Stimulated activated naive CD8-positive, alpha-beta T cell treated with anti-CD3 and anti-CD28 coated beads, Interleukin-15, Interleukin-2, amounts not matched to agents 100 ng/mL and 50 ng/mL, for 24 hours (primary cell): ENCODE results near the gene PARVG.
"Not testable (repeated sequence)": the region's sequence is repeated elsewhere in the genome, so short reads cannot be mapped to it uniquely, and the experiment has no call there.

Source experiments
- H3K27ac Mint-ChIP-seq: one replicate; pipeline ENCODE4 v1.8.0; 2021; ENCODE audit warnings: mild to moderate bottlenecking, mixed read lengths
- H3K27me3 Mint-ChIP-seq: one replicate; pipeline ENCODE4 v1.8.0; 2021; ENCODE audit warnings: mixed read lengths
- H3K36me3 Mint-ChIP-seq: one replicate; pipeline ENCODE4 v1.8.0; 2021; ENCODE audit warnings: low read depth, mixed read lengths
- H3K4me1 Mint-ChIP-seq: one replicate; pipeline ENCODE4 v1.8.0; 2021; ENCODE audit warnings: low read depth, mixed read lengths
- H3K4me3 Mint-ChIP-seq: one replicate; pipeline ENCODE4 v1.8.0; 2021; ENCODE audit warnings: mild to moderate bottlenecking, mixed read lengths
- H3K9me3 Mint-ChIP-seq: one replicate; pipeline ENCODE4 v1.8.0; 2021; ENCODE audit warnings: mixed read lengths

Gene PARVG

GRCh38 chr22:44214764-44215163 lies 34.0 kb downstream of the PARVG start:
- peaks cover 11% of the 10 kb centered on the region for H3K9me3 Mint-ChIP-seq
- no peak overlapping the region for H3K27ac Mint-ChIP-seq
- peaks cover 14% of the 10 kb centered on the region for H3K36me3 Mint-ChIP-seq
- no peaks in the 10 kb centered on the region for H3K4me1 Mint-ChIP-seq
- H3K27me3 Mint-ChIP-seq: no peaks in the 10 kb centered on the region
- H3K4me3 Mint-ChIP-seq: no peak overlapping the region

- peaks cover 6% of the 10 kb centered on the region for H3K9me3 Mint-ChIP-seq
- H3K36me3 Mint-ChIP-seq: peaks cover 9% of the 10 kb centered on the region
- H3K4me1 Mint-ChIP-seq: no peaks in the 10 kb centered on the region
- H3K27me3 Mint-ChIP-seq: no peaks in the 10 kb centered on the region
- no peak overlapping the region for H3K27ac Mint-ChIP-seq
- no peak overlapping the region for H3K4me3 Mint-ChIP-seq
Measured at GRCh38 chr22:44215287-44215686, 34.6 kb downstream of the PARVG start.

DNA sequence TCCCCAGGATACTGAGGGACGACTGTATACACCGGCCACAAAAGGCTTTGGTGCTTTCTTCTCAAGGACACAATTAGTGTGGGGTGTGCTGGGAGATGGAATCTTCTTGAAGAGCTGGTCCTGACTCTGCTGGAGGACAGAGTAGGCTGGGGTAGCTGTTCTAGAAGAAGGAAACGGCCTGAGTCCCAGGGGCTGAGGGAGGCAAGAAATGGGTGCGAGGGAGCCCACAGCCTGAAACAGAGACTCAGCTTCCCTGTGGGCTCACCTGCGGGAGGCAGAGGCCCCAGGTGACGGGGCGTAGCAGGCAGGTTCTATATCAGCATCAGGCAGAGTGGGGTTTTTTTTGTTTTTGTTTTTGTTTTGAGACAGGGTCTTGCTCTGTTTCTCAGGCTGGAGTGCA lies 36.6 kb downstream of the PARVG start:
- Mint-ChIP-seq H3K27me3 (no peaks in the 10 kb centered on the region), H3K4me1 (no peaks in the 10 kb centered on the region), H3K4me3 (no peak overlapping the region), H3K36me3 (no peaks in the 10 kb centered on the region), H3K27ac (no peak overlapping the region), H3K9me3 (no peaks in the 10 kb centered on the region)

DNA sequence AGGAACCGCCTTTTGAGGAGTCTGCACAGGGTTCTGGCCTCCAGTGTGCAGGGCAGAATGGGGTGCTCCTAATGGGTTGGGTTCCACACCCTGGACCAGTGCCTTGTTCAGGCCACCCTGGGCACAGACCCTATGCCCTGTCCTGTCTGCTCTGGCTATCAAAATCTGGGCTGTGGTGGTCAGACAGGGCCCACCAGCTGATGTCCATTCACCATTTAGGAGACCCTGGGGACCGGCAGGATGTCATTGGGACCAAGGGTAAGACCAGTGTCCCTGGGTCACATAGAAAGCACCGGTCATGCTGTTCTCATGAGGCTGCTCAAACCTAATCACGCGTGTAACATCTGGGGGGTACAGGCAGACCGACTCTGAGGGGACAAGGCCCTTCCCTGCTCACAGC lies 37.3 kb downstream of the PARVG start:
- Mint-ChIP-seq H3K36me3 (no peaks in the 10 kb centered on the region), H3K27me3 (no peaks in the 10 kb centered on the region), H3K4me3 (no peak overlapping the region)

DNA sequence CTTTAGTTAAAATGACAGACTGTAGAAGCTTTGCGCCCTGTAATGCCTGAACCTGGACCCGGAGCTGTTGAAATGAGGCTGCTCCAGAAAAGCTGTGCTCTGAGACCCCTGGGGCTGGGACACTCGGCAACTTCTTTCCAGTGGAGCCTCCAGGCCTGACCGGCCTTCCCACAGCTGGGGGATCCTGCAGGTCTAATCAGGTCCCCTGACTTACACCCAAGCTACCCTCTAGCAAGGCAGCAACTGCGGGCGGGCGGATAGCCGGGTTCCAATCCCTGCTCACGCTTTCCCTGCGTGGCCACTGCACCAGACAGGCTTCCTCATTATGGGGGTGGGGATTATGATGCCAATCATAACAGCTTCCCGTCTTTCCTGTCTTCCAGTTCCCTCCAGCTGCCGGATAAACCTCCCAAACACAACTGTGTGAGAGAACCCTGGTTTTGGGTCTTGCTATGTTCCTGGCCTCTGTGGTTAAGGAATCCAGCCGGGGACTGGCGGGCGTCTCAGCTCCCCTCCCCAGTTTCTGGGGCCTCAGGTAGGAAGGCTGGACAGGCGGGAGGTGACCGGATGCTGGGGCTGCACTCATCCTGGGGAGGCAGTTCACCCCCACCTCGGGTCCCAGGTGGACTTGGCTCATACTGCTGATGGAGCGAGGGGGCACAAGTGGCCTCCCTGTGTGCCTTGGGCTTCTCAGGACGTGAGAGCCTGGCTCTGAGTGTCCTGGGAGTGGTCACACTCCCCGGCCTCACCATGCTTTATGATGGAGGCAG lies 38.6 kb downstream of the PARVG start:
- H3K4me1 Mint-ChIP-seq: no peaks in the 10 kb centered on the region
- H3K4me3 Mint-ChIP-seq: no peak overlapping the region
- no peaks in the 10 kb centered on the region for H3K27me3 Mint-ChIP-seq
- H3K36me3 Mint-ChIP-seq: no peaks in the 10 kb centered on the region
- no peaks in the 10 kb centered on the region for H3K9me3 Mint-ChIP-seq
- H3K27ac Mint-ChIP-seq: no peak overlapping the region

More for the DNA sequence above, 37.3 kb downstream of the PARVG start:
- Mint-ChIP-seq H3K9me3 (no peaks in the 10 kb centered on the region), H3K4me1 (no peaks in the 10 kb centered on the region), H3K27ac (no peak overlapping the region)

- no peaks in the 10 kb centered on the region for H3K9me3 Mint-ChIP-seq
- no peaks in the 10 kb centered on the region for H3K4me1 Mint-ChIP-seq
- H3K36me3 Mint-ChIP-seq: no peaks in the 10 kb centered on the region
- H3K4me3 Mint-ChIP-seq: no peak overlapping the region
- H3K27me3 Mint-ChIP-seq: peaks cover 10% of the 10 kb centered on the region
- no peak overlapping the region for H3K27ac Mint-ChIP-seq
Measured at GRCh38 chr22:44220727-44221680, 40.3 kb downstream of the PARVG start.

DNA sequence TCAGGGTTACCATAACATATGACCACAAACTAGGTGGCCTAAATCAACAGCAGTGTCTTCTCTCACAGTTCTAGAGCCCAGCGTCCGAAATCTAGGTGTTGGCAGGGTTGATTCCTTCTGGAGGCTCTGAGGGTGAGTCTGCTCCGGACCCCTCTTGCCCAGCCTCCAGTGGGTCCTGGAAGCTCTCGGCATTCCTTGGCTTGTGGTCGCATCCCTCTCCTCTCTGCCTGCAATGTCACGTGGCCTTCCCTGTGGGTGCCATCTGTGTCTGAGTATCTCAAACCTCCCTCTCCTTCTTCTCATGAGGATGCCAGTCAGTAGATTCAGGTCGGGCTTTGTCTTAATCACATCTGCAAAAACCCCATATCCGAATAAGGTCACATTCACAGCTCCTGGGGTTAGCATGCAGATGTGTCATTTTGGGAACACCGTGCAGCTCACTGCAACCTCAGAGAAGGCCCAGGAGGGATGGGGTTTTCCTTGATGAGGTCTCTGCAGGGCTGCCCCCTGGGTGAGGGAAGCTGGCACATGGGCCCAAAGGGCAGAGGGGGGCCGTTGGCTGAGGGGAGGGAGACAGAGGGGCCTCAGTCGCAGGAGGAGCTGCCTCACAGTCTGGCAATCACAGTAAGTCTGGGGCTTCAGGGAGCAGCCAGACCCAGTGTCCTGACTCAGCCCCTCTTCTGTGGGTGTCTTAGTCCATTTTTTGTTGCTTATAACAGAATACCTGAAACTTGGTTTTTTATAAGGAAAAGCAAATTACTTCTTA lies 41.2 kb downstream of the PARVG start:
- H3K9me3 Mint-ChIP-seq: no peaks in the 10 kb centered on the region
- H3K27ac Mint-ChIP-seq: no peak overlapping the region
- peaks cover 16% of the 10 kb centered on the region for H3K27me3 Mint-ChIP-seq
- H3K4me1 Mint-ChIP-seq: no peaks in the 10 kb centered on the region
- no peaks in the 10 kb centered on the region for H3K36me3 Mint-ChIP-seq
- H3K4me3 Mint-ChIP-seq: no peak overlapping the region

- no peak overlapping the region for H3K4me3 Mint-ChIP-seq
- peaks cover 24% of the 10 kb centered on the region for H3K27me3 Mint-ChIP-seq
- no peaks in the 10 kb centered on the region for H3K36me3 Mint-ChIP-seq
- no peak overlapping the region for H3K27ac Mint-ChIP-seq
- peaks cover under 1% of the 10 kb centered on the region for H3K9me3 Mint-ChIP-seq
- no peaks in the 10 kb centered on the region for H3K4me1 Mint-ChIP-seq
Measured at GRCh38 chr22:44224166-44224565, 43.4 kb downstream of the PARVG start.

- peaks cover 24% of the 10 kb centered on the region for H3K27me3 Mint-ChIP-seq
- no peaks in the 10 kb centered on the region for H3K36me3 Mint-ChIP-seq
- H3K4me1 Mint-ChIP-seq: no peaks in the 10 kb centered on the region
- no peak overlapping the region for H3K4me3 Mint-ChIP-seq
- H3K9me3 Mint-ChIP-seq: peaks cover 11% of the 10 kb centered on the region
- no peak overlapping the region for H3K27ac Mint-ChIP-seq
Measured at GRCh38 chr22:44225091-44225689, 44.5 kb downstream of the PARVG start.

DNA sequence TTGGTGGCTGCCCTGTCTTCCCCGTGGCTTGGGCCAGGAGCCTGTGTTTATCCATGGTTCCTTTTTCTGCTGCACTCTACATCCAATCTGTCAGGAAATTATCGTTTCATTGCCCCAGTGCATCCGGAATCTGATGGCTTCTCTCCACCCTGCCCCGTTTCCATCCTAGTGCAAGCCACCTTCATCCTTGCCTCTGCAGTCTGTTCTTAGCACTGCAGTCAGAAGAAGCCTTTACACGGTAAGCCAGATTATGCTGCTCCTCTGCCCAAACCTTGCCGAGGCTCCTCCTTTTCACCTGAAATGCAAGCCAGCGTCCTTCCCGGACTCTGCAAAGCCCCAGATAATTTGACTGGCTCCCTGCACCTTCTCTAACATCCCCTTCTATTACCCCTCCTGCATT lies 45.1 kb downstream of the PARVG start:
- Mint-ChIP-seq H3K27ac (no peak overlapping the region), H3K4me1 (no peaks in the 10 kb centered on the region), H3K4me3 (no peak overlapping the region), H3K9me3 (peaks cover 11% of the 10 kb centered on the region), H3K27me3 (peaks cover 24% of the 10 kb centered on the region), H3K36me3 (no peaks in the 10 kb centered on the region)

GRCh38 chr22:44229331-44229730 lies 48.6 kb downstream of the PARVG start:
- Mint-ChIP-seq H3K9me3 (peaks cover 11% of the 10 kb centered on the region), H3K27ac (no peak overlapping the region), H3K4me3 (no peak overlapping the region), H3K4me1 (no peaks in the 10 kb centered on the region), H3K27me3 (peaks cover 24% of the 10 kb centered on the region), H3K36me3 (no peaks in the 10 kb centered on the region)

DNA sequence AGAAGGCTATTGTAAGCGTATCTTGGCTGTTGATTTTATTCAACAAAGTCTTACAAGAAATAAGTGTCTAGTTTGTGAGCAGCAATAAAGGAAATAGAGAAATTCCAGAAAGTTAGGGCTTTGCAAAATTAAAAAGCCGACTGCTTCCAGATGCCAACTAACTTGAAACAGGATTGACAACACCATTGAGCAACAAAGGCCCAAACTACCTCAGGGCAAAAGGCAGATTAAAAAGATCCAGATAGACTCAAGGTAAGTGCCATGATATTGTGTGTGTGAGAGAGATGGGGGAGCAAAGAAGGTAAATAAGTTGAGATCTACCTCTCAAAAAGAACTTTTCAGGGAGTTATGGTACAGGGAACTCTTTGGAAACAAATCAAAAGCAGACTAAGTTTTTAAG lies 49.1 kb downstream of the PARVG start:
- H3K27me3 Mint-ChIP-seq: peaks cover 24% of the 10 kb centered on the region
- no peak overlapping the region for H3K27ac Mint-ChIP-seq
- H3K9me3 Mint-ChIP-seq: peaks cover 11% of the 10 kb centered on the region
- no peak overlapping the region for H3K4me3 Mint-ChIP-seq
- no peaks in the 10 kb centered on the region for H3K36me3 Mint-ChIP-seq
- no peaks in the 10 kb centered on the region for H3K4me1 Mint-ChIP-seq

DNA sequence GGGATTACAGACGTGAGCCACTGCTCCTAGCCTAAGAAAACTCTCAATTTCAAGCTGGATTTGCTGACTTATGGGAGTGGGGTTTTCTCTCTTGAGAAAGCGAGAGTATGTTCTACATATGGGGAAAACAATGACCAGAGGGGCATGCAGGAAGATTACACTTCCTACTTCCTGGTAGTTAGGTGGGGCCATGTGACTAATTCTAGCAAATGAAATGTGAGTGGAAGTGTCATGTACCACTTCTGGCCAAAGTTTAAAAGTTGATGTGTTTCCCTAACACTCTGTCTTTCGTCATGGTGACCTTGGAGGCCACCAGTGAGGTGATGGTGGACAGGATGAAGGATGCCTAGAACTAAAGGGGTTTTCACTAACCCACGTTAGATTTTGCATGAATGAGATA lies 50.5 kb downstream of the PARVG start:
- Mint-ChIP-seq H3K4me1 (no peaks in the 10 kb centered on the region), H3K27me3 (peaks cover 12% of the 10 kb centered on the region), H3K36me3 (no peaks in the 10 kb centered on the region), H3K9me3 (peaks cover 11% of the 10 kb centered on the region), H3K27ac (no peak overlapping the region), H3K4me3 (no peak overlapping the region)

DNA sequence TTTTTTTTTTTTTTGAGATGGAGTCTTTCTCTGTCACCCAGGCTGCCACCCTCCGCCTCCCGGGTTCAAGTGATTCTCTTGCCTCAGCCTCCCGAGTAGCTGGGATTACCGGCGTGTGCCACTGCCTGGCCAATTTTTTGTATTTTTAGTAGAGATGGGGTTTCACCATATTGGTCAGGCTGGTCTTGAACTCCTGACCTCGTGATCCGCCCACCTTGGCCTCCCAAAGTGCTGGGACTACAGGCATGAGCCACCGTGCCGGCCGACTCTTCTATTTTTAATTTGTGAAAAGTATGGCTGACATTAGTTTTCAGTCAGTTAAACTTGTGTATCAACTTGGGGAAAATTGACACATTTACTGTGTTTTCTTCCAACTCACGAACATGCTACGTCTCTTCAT lies 53.6 kb downstream of the PARVG start:
- H3K27me3 Mint-ChIP-seq, H3K4me3 Mint-ChIP-seq, H3K4me1 Mint-ChIP-seq, H3K9me3 Mint-ChIP-seq, H3K36me3 Mint-ChIP-seq, H3K27ac Mint-ChIP-seq: not testable (repeated sequence)
